Thoracic aorta (tissue), 2 donors: ENCODE data around the gene NR5A2. TPM values are rescaled to one million over a fixed set of nuclear protein-coding genes. Genes with fewer than 3 reads are reported as not detected.

ENCODE experiments used
- ATAC-seq: fragments of 150-250 bp; one replicate; pipeline ENCODE4 v1.8.0; 2017; ENCODE audit warnings: low read depth; ENCODE audit not compliant: insufficient number of reproducible peaks, low FRiP score
- DNase-seq: peaks from one replicate; pipeline ENCODE4 v3.0.0-alpha.2; 2020; ENCODE audit warnings: low spot score
- H3K27ac ChIP-seq, 2 donors: fragments of 200-600 bp; sonication (generic); 1 replicate in 1 of 2; 2 replicates in 1 of 2; pipeline ENCODE4 v1.5.1; 2016; ENCODE audit warnings: mild to moderate bottlenecking in 2 of 2, moderate library complexity in 2 of 2
- H3K27me3 ChIP-seq: fragments of 200-600 bp; sonication (generic); replicated peaks from 2 replicates; pipeline ENCODE4 v1.6.0; 2016; ENCODE audit warnings: mild to moderate bottlenecking; ENCODE audit not compliant: insufficient read depth
- H3K36me3 ChIP-seq: fragments of 200-600 bp; sonication (generic); one replicate; pipeline ENCODE4 v1.5.1; 2016
- H3K4me1 ChIP-seq, 2 donors: fragments of 200-600 bp; sonication (generic); 1 replicate in 1 of 2; 2 replicates in 1 of 2; pipeline versions ENCODE4 v1.5.1 to v1.6.0; 2016; ENCODE audit warnings: low read depth in 2 of 2, mild to moderate bottlenecking in 1 of 2; ENCODE audit not compliant: control insufficient read depth in 1 of 2
- H3K4me3 ChIP-seq: fragments of 200-600 bp; sonication (generic); 2 replicates; pipeline ENCODE4 v1.5.1; 2016; ENCODE audit warnings: mild to moderate bottlenecking
- H3K9me3 ChIP-seq: fragments of 200-600 bp; sonication (generic); 2 replicates; pipeline ENCODE4 v1.5.1; 2016
- total RNA-seq, 2 donors: library from RNA; depleted of rRNA; stranded (reverse); fragments of >200 nt; gene quantifications; one replicate each; pipeline versions ENCODE4 v1.1.0 to v1.2.3, GENCODE V29; 2016
- TF ChIP-seq, protein P1 (sequence below): fragments of 200-600 bp; sonication (generic); IDR thresholded peaks from one replicate; pipeline ENCODE4 v1.5.1; 2019; ENCODE audit warnings: antibody characterized with exemption

NR5A2 gene
- total RNA-seq, 2 donors from 2014 or later = 2.7 to 3.6 TPM

DNA sequence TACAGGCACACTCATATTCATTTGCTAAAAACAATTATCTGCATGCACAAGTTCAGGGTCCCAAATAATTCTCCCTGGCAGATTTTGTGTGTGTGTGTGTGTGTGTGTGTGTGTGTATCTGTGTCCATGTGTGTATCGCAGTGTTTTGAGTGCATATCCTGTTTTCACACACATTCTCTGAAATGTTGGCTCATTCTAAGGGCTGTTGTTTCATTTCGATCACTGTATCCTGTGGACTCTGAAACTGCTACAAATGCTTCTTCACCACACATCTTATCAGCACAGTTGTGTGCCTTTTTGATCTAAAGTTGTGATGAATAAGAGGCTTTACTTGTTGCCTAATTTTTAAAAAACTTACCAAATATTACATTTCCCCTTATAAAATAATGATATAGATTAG, 34.6 kb downstream of the NR5A2 start:
- DNase-seq (no peak), ATAC-seq (no peak)
- Histone ChIP-seq H3K27me3 (no peaks in the 10 kb centered on the region), H3K9me3 (no peaks in the 10 kb centered on the region), H3K36me3 (no peaks in the 10 kb centered on the region), H3K4me3 (no peak overlapping the region), H3K4me1 (no peaks in the 10 kb centered on the region), H3K27ac (no peak overlapping the region)
- TF ChIP-seq, protein P1, sequence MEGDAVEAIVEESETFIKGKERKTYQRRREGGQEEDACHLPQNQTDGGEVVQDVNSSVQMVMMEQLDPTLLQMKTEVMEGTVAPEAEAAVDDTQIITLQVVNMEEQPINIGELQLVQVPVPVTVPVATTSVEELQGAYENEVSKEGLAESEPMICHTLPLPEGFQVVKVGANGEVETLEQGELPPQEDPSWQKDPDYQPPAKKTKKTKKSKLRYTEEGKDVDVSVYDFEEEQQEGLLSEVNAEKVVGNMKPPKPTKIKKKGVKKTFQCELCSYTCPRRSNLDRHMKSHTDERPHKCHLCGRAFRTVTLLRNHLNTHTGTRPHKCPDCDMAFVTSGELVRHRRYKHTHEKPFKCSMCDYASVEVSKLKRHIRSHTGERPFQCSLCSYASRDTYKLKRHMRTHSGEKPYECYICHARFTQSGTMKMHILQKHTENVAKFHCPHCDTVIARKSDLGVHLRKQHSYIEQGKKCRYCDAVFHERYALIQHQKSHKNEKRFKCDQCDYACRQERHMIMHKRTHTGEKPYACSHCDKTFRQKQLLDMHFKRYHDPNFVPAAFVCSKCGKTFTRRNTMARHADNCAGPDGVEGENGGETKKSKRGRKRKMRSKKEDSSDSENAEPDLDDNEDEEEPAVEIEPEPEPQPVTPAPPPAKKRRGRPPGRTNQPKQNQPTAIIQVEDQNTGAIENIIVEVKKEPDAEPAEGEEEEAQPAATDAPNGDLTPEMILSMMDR = no peak

- DNase-seq (no peak), ATAC-seq (no peak)
- TF ChIP-seq, protein P1 = no peak
- Histone ChIP-seq H3K36me3 (no peaks in the 10 kb centered on the region), H3K27ac (no peak overlapping the region), H3K27me3 (peaks cover 4% of the 10 kb centered on the region), H3K4me1 (no peaks in the 10 kb centered on the region), H3K9me3 (no peaks in the 10 kb centered on the region), H3K4me3 (no peak overlapping the region)
These were observed 45.3 kb downstream of the NR5A2 start for GRCh38 chr1:200072636-200073285.

GRCh38 chr1:200073286-200073637, 45.8 kb downstream of the NR5A2 start:
- H3K36me3 ChIP-seq = no peaks in the 10 kb centered on the region
- H3K4me1 ChIP-seq = no peaks in the 10 kb centered on the region
- TF ChIP-seq, protein P1 = no peak
- no peak overlapping the region for H3K4me3 ChIP-seq
- peaks cover 4% of the 10 kb centered on the region for H3K27me3 ChIP-seq
- H3K9me3 ChIP-seq = no peaks in the 10 kb centered on the region
- no peak overlapping the region for H3K27ac ChIP-seq
- DNase-seq (no peak), ATAC-seq (no peak)

- H3K27me3 ChIP-seq = peaks cover 4% of the 10 kb centered on the region
- H3K27ac ChIP-seq = no peak overlapping the region
- TF ChIP-seq, protein P1 = no peak
- no peaks in the 10 kb centered on the region for H3K36me3 ChIP-seq
- H3K9me3 ChIP-seq = no peaks in the 10 kb centered on the region
- no peak for DNase-seq
- ATAC-seq = no peak
- no peaks in the 10 kb centered on the region for H3K4me1 ChIP-seq
- no peak overlapping the region for H3K4me3 ChIP-seq
These were observed 48.0 kb downstream of the NR5A2 start for GRCh38 chr1:200075522-200075921.

GRCh38 chr1:200075938-200076546, 48.5 kb downstream of the NR5A2 start:
- ATAC-seq (no peak), DNase-seq (no peak)
- Histone ChIP-seq H3K36me3 (no peaks in the 10 kb centered on the region), H3K4me3 (no peak overlapping the region), H3K27me3 (peaks cover 4% of the 10 kb centered on the region), H3K27ac (no peak overlapping the region), H3K9me3 (no peaks in the 10 kb centered on the region), H3K4me1 (no peaks in the 10 kb centered on the region)
- TF ChIP-seq, protein P1 = no peak
